GM19025 (cell line): ENCODE data around the gene PHF20.
"Not testable (repeated sequence)": the region's sequence is repeated elsewhere in the genome, so short reads cannot be mapped to it uniquely, and the experiment has no call there.

ENCODE experiments used
- ATAC-seq: cut with Tn5 transposase; IDR thresholded peaks from one replicate; pipeline ENCODE4 v1.9.1; 2021; ENCODE audit warnings: mild to moderate bottlenecking, low read depth, moderate library complexity; ENCODE audit not compliant: unreplicated experiment

PHF20 gene

GRCh38 chr20:35771689-35772562, at the start of gene PHF20:
Gene PHF20 (plus strand): TSS chr20:35772015. CDS start chr20:35801523, 29,508 bp downstream.
- peak; percentile 89 for ATAC-seq

- ATAC-seq = not testable (repeated sequence)
Measured at GRCh38 chr20:35723275-35723639, 48.6 kb upstream of the PHF20 start.

- not testable (repeated sequence) for ATAC-seq
Measured at GRCh38 chr20:35723652-35724320, 48.0 kb upstream of the PHF20 start.

GRCh38 chr20:35724321-35725230, 47.2 kb upstream of the PHF20 start:
- no peak for ATAC-seq

- no peak for ATAC-seq
Measured at GRCh38 chr20:35726842-35727711, 44.7 kb upstream of the PHF20 start.

- no peak for ATAC-seq
Measured at GRCh38 chr20:35729283-35729807, 42.5 kb upstream of the PHF20 start.

GRCh38 chr20:35729836-35730582, 41.8 kb upstream of the PHF20 start:
- ATAC-seq = no peak

GRCh38 chr20:35730583-35731468, 41.0 kb upstream of the PHF20 start:
- no peak for ATAC-seq

DNA sequence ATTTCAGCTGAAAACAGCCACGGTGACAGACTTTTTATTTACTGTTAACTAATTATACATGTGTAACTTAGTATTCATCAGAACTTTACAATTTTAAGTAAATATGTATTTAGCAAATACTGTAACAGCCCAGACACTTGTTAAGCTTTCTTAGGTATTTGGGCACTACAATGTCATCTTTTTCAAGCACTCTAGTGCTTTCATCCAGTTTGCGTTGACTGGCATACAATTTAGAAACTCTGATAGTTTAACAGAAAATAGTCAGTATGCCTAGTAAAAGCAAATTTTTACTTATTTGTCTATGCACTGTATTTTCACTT, 40.4 kb upstream of the PHF20 start:
- ATAC-seq = no peak

- ATAC-seq = no peak
Measured at GRCh38 chr20:35731862-35732643, 39.8 kb upstream of the PHF20 start.

DNA sequence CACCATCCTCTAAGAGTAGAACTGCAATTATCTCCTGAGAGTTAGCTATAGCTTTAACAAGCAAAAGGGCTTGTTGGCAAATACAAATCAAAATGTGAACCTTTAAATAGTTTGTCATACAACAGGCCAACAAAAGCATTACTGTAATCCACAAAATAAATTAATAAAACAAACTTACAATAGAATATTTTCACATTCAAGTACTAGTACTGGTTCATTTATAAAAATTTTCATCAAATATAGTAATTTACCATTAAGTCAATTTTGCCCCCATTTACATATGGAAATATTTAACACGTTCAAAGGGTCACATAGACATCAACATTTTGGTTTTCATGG, 39.2 kb upstream of the PHF20 start:
- no peak for ATAC-seq

GRCh38 chr20:35734374-35734773, 37.4 kb upstream of the PHF20 start:
- no peak for ATAC-seq

- ATAC-seq = no peak
Measured at GRCh38 chr20:35734777-35735649, 36.8 kb upstream of the PHF20 start.

DNA sequence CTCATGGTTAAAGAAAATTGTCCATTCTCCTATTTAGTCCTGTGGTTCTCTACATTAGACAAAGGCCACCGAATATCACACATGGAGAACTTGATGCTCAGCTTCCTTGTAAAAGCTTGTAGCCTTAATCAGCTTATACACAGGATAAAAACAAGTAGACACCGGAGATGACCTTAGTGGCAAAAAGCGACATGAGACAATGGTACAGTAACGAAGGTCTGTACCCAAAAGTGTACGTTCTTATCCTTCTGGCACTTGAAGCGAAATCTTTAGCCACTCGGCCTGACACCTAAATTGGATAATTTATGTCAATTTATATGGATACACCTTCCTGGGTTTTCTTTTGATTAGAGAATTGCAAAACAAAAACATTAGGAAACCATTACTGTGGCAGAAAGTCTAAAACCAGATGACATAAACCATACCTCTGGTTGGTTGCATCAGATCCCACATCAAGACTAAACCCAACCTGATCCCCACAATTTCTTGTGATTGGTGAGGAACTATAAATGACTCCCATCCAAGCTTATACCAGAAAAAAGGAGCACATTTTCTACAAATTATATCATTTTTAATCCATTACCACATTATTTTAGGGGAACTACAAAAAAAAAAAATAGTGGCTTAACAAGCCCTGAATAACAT, 35.9 kb upstream of the PHF20 start:
- ATAC-seq = no peak

GRCh38 chr20:35737865-35738333, 33.9 kb upstream of the PHF20 start:
- no peak for ATAC-seq
